ENCODE results near the gene SCAF1.

- TF ChIP-seq CTCF (IDR thresholded peaks at IDR 0.05) (no peak), POLR2A (IDR thresholded peaks at IDR 0.05) (no peak)
These were observed 26.1 kb upstream of the SCAF1 start for GRCh38 chr19:49615861-49616260.

All from body of pancreas (tissue), 4 donors.